HCT116 (cell line): Measurements from ENCODE around the gene TERF2IP. TPM values are rescaled to one million over a fixed set of nuclear protein-coding genes. Genes with fewer than 3 reads are reported as not detected.

Experiments
- ATAC-seq: fragments of 200-7000 bp; cut with Tn5 transposase; 2 replicates; pipeline ENCODE4 v1.9.1; 2020; ENCODE audit warnings: mild to moderate bottlenecking, moderate library complexity
- BruUV-seq: library from RNA; stranded (reverse); fragments of 400-500 nt; replicated peaks from 2 replicates; lab custom pipeline; 2021; lab: Mats Ljungman, UMichigan
- CTCF ChIA-PET: fragments of 300-600 bp; sonication (Branson Sonifier 250); formaldehyde crosslinking; loops from one replicate; lab custom pipeline; 2021; ENCODE audit warnings: antibody characterized with exemption; lab: Charles Lee
- POLR2A ChIA-PET: fragments of 300-600, 350-600 bp; sonication (Branson Sonifier 250); formaldehyde crosslinking; loops from one replicate; lab custom pipeline; 2021; ENCODE audit warnings: antibody characterized with exemption; lab: Charles Lee
- RAD21 ChIA-PET, 2 experiments: fragments of 300-600 bp; sonication (Branson Sonifier 250); formaldehyde crosslinking; loops; one replicate each; lab custom pipeline; 2023; ENCODE audit warnings: low total read pairs in 2 of 2; ENCODE audit not compliant: uncharacterized antibody in 2 of 2, unreplicated experiment in 2 of 2, low non-redundant PET in 1 of 2; lab: Charles Lee
- DNase-seq: peaks from one replicate; pipeline ENCODE4 v3.0.0-alpha.2; 2010; ENCODE audit warnings: low read depth, low spot score
- H2AFZ ChIP-seq: fragments of 200-600 bp; shearing (Covaris generic), sonication (generic); 2 replicates; pipeline ENCODE4 v1.6.1; 2017; ENCODE audit warnings: low read depth, mixed run types, mixed read lengths, antibody characterized with exemption, low read length; ENCODE audit not compliant: poor library complexity, severe bottlenecking
- H3K27ac ChIP-seq: 2 replicates; pipeline ENCODE4 v1.5.1; 2012; ENCODE audit warnings: low read depth, low read length
- H3K27me3 ChIP-seq: fragments of 200-600 bp; sonication (generic); 2 replicates; pipeline ENCODE4 v1.6.1; 2016; ENCODE audit warnings: mixed run types, low read length, mixed read lengths; ENCODE audit not compliant: insufficient read depth
- H3K36me3 ChIP-seq, 2 experiments: fragments of 200-500 bp in 1 of 2; fragments of 200-600 bp in 1 of 2; sonication (Bioruptor generic) in 1 of 2; sonication (generic) in 1 of 2; 2 replicates each; pipeline versions ENCODE4 v1.5.1 to v1.6.1; 2014 to 2016; ENCODE audit warnings: low read length in 2 of 2, inconsistent platforms in 1 of 2, mixed read lengths in 1 of 2, mixed run types in 1 of 2; ENCODE audit not compliant: insufficient read depth in 2 of 2, control insufficient read depth in 1 of 2
- H3K4me1 ChIP-seq, 2 experiments: fragments of 200-600 bp in 1 of 2; sonication (generic) in 1 of 2; 2 replicates each; pipeline versions ENCODE4 v1.5.1 to v1.6.1; 2012 to 2017; ENCODE audit warnings: low read length in 2 of 2, inconsistent platforms in 1 of 2, mild to moderate bottlenecking in 1 of 2, mixed read lengths in 1 of 2, mixed run types in 1 of 2, moderate library complexity in 1 of 2; ENCODE audit not compliant: insufficient read depth in 2 of 2, control insufficient read depth in 1 of 2
- H3K4me2 ChIP-seq: fragments of 200-600 bp; sonication (generic); 2 replicates; pipeline ENCODE4 v1.6.1; 2017; ENCODE audit warnings: mixed run types, low read length, mixed read lengths
- H3K4me3 ChIP-seq, 2 experiments: fragments of 200-600 bp in 1 of 2; sonication (generic) in 1 of 2; replicated peaks in 1 of 2; 2 replicates each; pipeline ENCODE4 v1.5.1; 2011 to 2016; ENCODE audit warnings: low read length in 2 of 2, control low read depth in 1 of 2, low read depth in 1 of 2, mild to moderate bottlenecking in 1 of 2, mixed read lengths in 1 of 2, mixed run types in 1 of 2
- H3K79me2 ChIP-seq: fragments of 200-600 bp; sonication (generic); 2 replicates; pipeline ENCODE4 v1.6.1; 2017; ENCODE audit warnings: mild to moderate bottlenecking, mixed run types, low read length, moderate library complexity, mixed read lengths; ENCODE audit not compliant: insufficient read depth
- H3K9ac ChIP-seq: fragments of 200-600 bp; sonication (generic); 2 replicates; pipeline ENCODE4 v1.6.1; 2016; ENCODE audit warnings: low read length, mixed read lengths
- H3K9me2 ChIP-seq: fragments of 200-600 bp; sonication (generic), shearing (Covaris generic); 2 replicates; pipeline ENCODE4 v1.6.1; 2017; ENCODE audit warnings: mixed run types, mild to moderate bottlenecking, moderate library complexity; ENCODE audit not compliant: insufficient read depth
- H3K9me3 ChIP-seq, 2 experiments: fragments of 200-500 bp in 1 of 2; fragments of 200-600 bp in 1 of 2; sonication (Bioruptor generic) in 1 of 2; sonication (generic) in 1 of 2; 2 replicates each; pipeline ENCODE4 v1.6.1; 2014 to 2017; ENCODE audit warnings: low read length in 2 of 2, mixed read lengths in 2 of 2, inconsistent platforms in 1 of 2, low read depth in 1 of 2, mild to moderate bottlenecking in 1 of 2, mixed run types in 1 of 2, moderate library complexity in 1 of 2; ENCODE audit not compliant: control insufficient read depth in 1 of 2, insufficient read depth in 1 of 2
- H4K20me1 ChIP-seq: fragments of 200-600 bp; sonication (generic), shearing (Covaris generic); 2 replicates; pipeline ENCODE4 v1.6.1; 2017; ENCODE audit warnings: mixed run types, mild to moderate bottlenecking, moderate library complexity; ENCODE audit not compliant: insufficient read depth
- CEBPB ChIP-seq: IDR thresholded peaks from 2 replicates; pipeline ENCODE4 v1.6.1; 2012; ENCODE audit warnings: low read depth
- EGR1 ChIP-seq: IDR thresholded peaks from 2 replicates; pipeline ENCODE4 v1.6.1; 2012; ENCODE audit warnings: low read depth
- ELF1 ChIP-seq: IDR thresholded peaks from 2 replicates; pipeline ENCODE4 v1.6.1; 2012; ENCODE audit warnings: low read depth, borderline replicate concordance
- EZH2 ChIP-seq: fragments of 200-600 bp; sonication (generic); IDR thresholded peaks from 2 replicates; pipeline ENCODE4 v1.6.1; 2017; ENCODE audit warnings: antibody characterized with exemption, mixed run types
- EZH2phosphoT487 ChIP-seq: fragments of 200-600 bp; IDR thresholded peaks from 2 replicates; pipeline ENCODE4 v1.6.1; 2018; ENCODE audit warnings: antibody characterized with exemption, borderline replicate concordance
- FOSL1 ChIP-seq: IDR thresholded peaks from 2 replicates; pipeline ENCODE4 v1.6.1; 2012; ENCODE audit warnings: low read depth
- JUND ChIP-seq: IDR thresholded peaks from 2 replicates; pipeline ENCODE4 v1.6.1; 2012
- REST ChIP-seq: IDR thresholded peaks from 2 replicates; pipeline ENCODE4 v1.6.1; 2012; ENCODE audit warnings: low read depth
- SP1 ChIP-seq: IDR thresholded peaks from 2 replicates; pipeline ENCODE4 v1.6.1; 2012; ENCODE audit warnings: low read depth
- ZNF274 ChIP-seq: fragments of 200-500 bp; sonication (Bioruptor generic); IDR thresholded peaks from 2 replicates; pipeline ENCODE4 v1.6.1; 2014; ENCODE audit warnings: mild to moderate bottlenecking, low read depth, low read length, inconsistent platforms
- intact Hi-C: fragments of 100-400 bp; cut with micrococcal nuclease; formaldehyde crosslinking; loops from 2 replicates; pipeline ENCODE4 v1.10.0; 2022
- total RNA-seq: library from RNA; stranded (reverse); gene quantifications from one replicate; pipeline ENCODE4 v1.2.1, GENCODE V29; 2021; ENCODE audit not compliant: unreplicated experiment
- TF ChIP-seq, protein P1 (sequence below), 3 experiments: fragments of 200-600 bp in 1 of 3; sonication (generic) in 1 of 3; IDR thresholded peaks in 2 of 3; conservative IDR thresholded peaks in 1 of 3; 2 replicates each; pipeline ENCODE4 v1.5.1; 2012 to 2017; ENCODE audit warnings: low read depth in 2 of 3, low read length in 2 of 3, antibody characterized with exemption in 1 of 3, borderline replicate concordance in 1 of 3, control low read depth in 1 of 3, mild to moderate bottlenecking in 1 of 3, mixed read lengths in 1 of 3, mixed run types in 1 of 3, moderate library complexity in 1 of 3; ENCODE audit not compliant: insufficient read depth in 1 of 3
- TF ChIP-seq, protein P2 (sequence below): IDR thresholded peaks from 2 replicates; pipeline ENCODE4 v1.6.1; 2012

Gene TERF2IP
- total RNA-seq, 1 experiment from 2014 or later = 36.4 TPM

DNA sequence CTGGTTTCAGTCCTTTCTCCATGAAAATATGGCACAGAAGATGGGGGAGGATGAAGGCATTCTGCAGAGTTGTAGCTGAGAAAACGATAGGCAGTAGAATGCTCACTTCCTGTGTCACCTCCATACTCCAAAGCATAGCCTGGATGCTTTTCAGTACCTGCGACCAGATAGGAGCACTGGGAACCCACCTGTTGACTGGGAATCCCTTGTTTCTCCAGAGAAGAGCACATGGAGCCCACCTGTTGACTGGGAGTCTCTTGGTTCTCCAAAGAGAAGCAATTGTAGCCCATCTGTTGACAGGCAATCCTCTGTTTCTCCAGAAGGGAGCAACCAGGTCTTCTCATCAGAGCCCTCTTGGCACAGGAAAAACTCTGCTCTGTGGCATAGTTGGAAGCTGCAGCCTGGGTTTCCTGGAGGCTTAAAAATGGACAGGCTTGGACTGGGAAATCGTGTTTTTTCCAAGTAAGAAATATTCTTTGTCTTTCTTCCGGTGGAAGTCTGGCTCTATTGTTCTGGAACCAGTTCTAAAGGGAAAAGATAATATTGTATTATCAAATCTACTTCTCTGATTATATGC is 13.2 kb downstream of the TERF2IP start:
- RAD21 ChIA-PET = no interaction called here
- Histone ChIP-seq H4K20me1 (no peaks in the 10 kb centered on the region), H3K9ac (no peak overlapping the region), H3K4me3 (no peak overlapping the region), H3K4me2 (no peak overlapping the region)
- intact Hi-C loops = no loop called here
- TF ChIP-seq SP1 (no peak), CEBPB (no peak), ELF1 (no peak), EZH2phosphoT487 (no peak)
- TF ChIP-seq, all 23 proteins: peak for 0
- peaks cover 13 to 16% of the 10 kb centered on the region in 2 experiments; a peak in 2 of 4 replicates for H3K36me3 ChIP-seq
- ChIA-PET CTCF (no interaction called here), POLR2A (no interaction called here)
- BruUV-seq = no TSS peak
- no peaks in the 10 kb centered on the region for H3K79me2 ChIP-seq
- ATAC-seq (no peak), DNase-seq (no peak)
- no peaks in the 10 kb centered on the region for H3K9me3 ChIP-seq
- no peak overlapping the region for H2AFZ ChIP-seq
- H3K4me1 ChIP-seq = no peaks in the 10 kb centered on the region
- H3K27ac ChIP-seq = no peak overlapping the region
- H3K9me2 ChIP-seq = no peaks in the 10 kb centered on the region
- no peaks in the 10 kb centered on the region for H3K27me3 ChIP-seq

DNA sequence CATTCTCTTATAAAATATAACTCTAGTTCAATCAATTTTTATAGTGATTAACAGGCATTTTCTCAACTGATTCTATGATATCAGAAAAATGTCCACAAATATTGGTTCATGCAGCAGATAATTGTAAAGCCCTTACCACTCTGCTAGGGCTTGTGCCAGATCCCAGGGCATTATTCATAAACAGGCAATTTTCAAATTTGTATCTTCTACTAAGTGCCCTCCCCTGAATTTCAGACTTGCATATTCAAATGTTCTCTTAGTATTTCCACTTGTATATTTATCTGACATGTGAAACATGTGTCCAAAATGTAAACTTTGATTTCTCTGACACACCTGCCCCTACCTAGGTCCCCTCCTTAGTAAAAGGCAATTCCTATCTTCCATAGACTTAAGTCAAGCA is 19.9 kb downstream of the TERF2IP start:
- no TSS peak for BruUV-seq
- ChIA-PET POLR2A (no interaction called here), RAD21 (no interaction called here), CTCF (no interaction called here)
- H2AFZ ChIP-seq = no peak overlapping the region
- no peaks in the 10 kb centered on the region for H3K79me2 ChIP-seq
- no peaks in the 10 kb centered on the region for H4K20me1 ChIP-seq
- H3K4me3 ChIP-seq = no peak overlapping the region
- no peaks in the 10 kb centered on the region for H3K4me1 ChIP-seq
- no peaks in the 10 kb centered on the region for H3K9me3 ChIP-seq
- no peak overlapping the region for H3K27ac ChIP-seq
- H3K9me2 ChIP-seq = no peaks in the 10 kb centered on the region
- no peak overlapping the region for H3K4me2 ChIP-seq
- ATAC-seq (no peak), DNase-seq (no peak)
- no peaks in the 10 kb centered on the region for H3K27me3 ChIP-seq
- TF ChIP-seq, protein P1, sequence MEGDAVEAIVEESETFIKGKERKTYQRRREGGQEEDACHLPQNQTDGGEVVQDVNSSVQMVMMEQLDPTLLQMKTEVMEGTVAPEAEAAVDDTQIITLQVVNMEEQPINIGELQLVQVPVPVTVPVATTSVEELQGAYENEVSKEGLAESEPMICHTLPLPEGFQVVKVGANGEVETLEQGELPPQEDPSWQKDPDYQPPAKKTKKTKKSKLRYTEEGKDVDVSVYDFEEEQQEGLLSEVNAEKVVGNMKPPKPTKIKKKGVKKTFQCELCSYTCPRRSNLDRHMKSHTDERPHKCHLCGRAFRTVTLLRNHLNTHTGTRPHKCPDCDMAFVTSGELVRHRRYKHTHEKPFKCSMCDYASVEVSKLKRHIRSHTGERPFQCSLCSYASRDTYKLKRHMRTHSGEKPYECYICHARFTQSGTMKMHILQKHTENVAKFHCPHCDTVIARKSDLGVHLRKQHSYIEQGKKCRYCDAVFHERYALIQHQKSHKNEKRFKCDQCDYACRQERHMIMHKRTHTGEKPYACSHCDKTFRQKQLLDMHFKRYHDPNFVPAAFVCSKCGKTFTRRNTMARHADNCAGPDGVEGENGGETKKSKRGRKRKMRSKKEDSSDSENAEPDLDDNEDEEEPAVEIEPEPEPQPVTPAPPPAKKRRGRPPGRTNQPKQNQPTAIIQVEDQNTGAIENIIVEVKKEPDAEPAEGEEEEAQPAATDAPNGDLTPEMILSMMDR (IDR thresholded peaks at IDR 0.05 in 2 of 3, conservative IDR thresholded peaks at IDR 0.05 in 1 of 3; ENCODE audit: borderline replicate concordance in 1 of 3, insufficient read depth in 1 of 3, low read depth in 2 of 3, low read length in 2 of 3) = no peak
- TF ChIP-seq, protein P2, sequence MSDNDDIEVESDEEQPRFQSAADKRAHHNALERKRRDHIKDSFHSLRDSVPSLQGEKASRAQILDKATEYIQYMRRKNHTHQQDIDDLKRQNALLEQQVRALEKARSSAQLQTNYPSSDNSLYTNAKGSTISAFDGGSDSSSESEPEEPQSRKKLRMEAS = no peak
- TF ChIP-seq ZNF274 (no peak), EZH2 (no peak), REST (no peak), FOSL1 (no peak), JUND (no peak), CEBPB (no peak), EZH2phosphoT487 (no peak), EGR1 (no peak), SP1 (no peak)
- intact Hi-C loops = no loop called here
- H3K9ac ChIP-seq = no peak overlapping the region
- no peaks in the 10 kb centered on the region for H3K36me3 ChIP-seq
